Suprapubic skin (tissue), 4 donors: Measurements from ENCODE around the gene KCNA2.

Experiments
- EP300 ChIP-seq: sonication (generic); formaldehyde crosslinking; IDR thresholded peaks from one replicate; pipeline ENCODE4 v1.6.1; 2017; ENCODE audit warnings: antibody characterized with exemption
- POLR2AphosphoS5 ChIP-seq, 3 donors: sonication (generic); formaldehyde crosslinking; IDR thresholded peaks; one replicate each; pipeline ENCODE4 v1.6.1; 2017; ENCODE audit warnings: antibody characterized with exemption in 3 of 3
- TF ChIP-seq, protein P1 (sequence below), 2 donors: fragments of 200-600 bp in 1 of 2; fragments of 450-650 bp in 1 of 2; sonication (generic) in 1 of 2; IDR thresholded peaks; one replicate each; pipeline ENCODE4 v1.5.1; 2016 to 2019; ENCODE audit warnings: antibody characterized with exemption in 2 of 2, mild to moderate bottlenecking in 1 of 2, moderate library complexity in 1 of 2

GRCh38 chr1:110555807-110556470 lies 50.2 kb downstream of the KCNA2 start:
- TF ChIP-seq, protein P1, sequence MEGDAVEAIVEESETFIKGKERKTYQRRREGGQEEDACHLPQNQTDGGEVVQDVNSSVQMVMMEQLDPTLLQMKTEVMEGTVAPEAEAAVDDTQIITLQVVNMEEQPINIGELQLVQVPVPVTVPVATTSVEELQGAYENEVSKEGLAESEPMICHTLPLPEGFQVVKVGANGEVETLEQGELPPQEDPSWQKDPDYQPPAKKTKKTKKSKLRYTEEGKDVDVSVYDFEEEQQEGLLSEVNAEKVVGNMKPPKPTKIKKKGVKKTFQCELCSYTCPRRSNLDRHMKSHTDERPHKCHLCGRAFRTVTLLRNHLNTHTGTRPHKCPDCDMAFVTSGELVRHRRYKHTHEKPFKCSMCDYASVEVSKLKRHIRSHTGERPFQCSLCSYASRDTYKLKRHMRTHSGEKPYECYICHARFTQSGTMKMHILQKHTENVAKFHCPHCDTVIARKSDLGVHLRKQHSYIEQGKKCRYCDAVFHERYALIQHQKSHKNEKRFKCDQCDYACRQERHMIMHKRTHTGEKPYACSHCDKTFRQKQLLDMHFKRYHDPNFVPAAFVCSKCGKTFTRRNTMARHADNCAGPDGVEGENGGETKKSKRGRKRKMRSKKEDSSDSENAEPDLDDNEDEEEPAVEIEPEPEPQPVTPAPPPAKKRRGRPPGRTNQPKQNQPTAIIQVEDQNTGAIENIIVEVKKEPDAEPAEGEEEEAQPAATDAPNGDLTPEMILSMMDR (IDR thresholded peaks at IDR 0.05) = no peak
- TF ChIP-seq EP300 = no peak
- no peak for TF ChIP-seq POLR2AphosphoS5 (IDR thresholded peaks at IDR 0.05)
